Endothelial cell of coronary artery (primary cell): ENCODE results near the gene XPO5. TPM values are rescaled to one million over a fixed set of nuclear protein-coding genes. Genes with fewer than 3 reads are reported as not detected.

Experiments used
- total RNA-seq: library from RNA; depleted of rRNA; stranded (reverse); fragments of >200 nt; gene quantifications from 2 replicates; pipeline ENCODE4 v1.2.3, GENCODE V29; 2014

The XPO5 gene
- 25.6 and 30.2 TPM in 2 replicates for total RNA-seq

GRCh38 chr6:43575772-43576551 lies at the start of gene XPO5, which contains the start of gene POLH:
Gene XPO5, minus strand, starts transcription at chr6:43576038. Its CDS starts 174 bp downstream, at chr6:43575864.
Gene POLH, plus strand, starts transcription at chr6:43576185. Its CDS starts 6,135 bp downstream, at chr6:43582320.

GRCh38 chr6:43516697-43517504 lies 58.9 kb downstream of the XPO5 start, which contains the start of the genes POLR1C and YIPF3:
Gene POLR1C, plus strand, starts transcription at chr6:43517089. Its CDS starts 21 bp downstream, at chr6:43517110.
Gene YIPF3, minus strand, starts transcription at chr6:43516926. Its CDS starts 119 bp downstream, at chr6:43516807.

GRCh38 chr6:43509984-43510826 lies 65.6 kb downstream of the XPO5 start, which contains the start of gene LRRC73:
Gene LRRC73, minus strand, starts transcription at chr6:43510346. Its CDS starts 561 bp downstream, at chr6:43509785.

GRCh38 chr6:43477235-43478007 lies 98.4 kb downstream of the XPO5 start, which contains the start of gene TJAP1:
Gene TJAP1, plus strand, starts transcription at chr6:43477570. Its CDS starts 21,432 bp downstream, at chr6:43499002.

Other genes with a start within 250 kb of the XPO5 start
- 4.1 and 5.4 TPM in 2 replicates for gene ZNF318, start 206.4 kb downstream of the XPO5 start, total RNA-seq
- 12.7 and 22.5 TPM in 2 replicates for gene ABCC10, start 148.5 kb downstream of the XPO5 start, total RNA-seq
- gene DLK2, start 120.5 kb downstream of the XPO5 start, total RNA-seq: 0.09 and 0.28 TPM in 2 replicates
- gene TJAP1, start 98.5 kb downstream of the XPO5 start, total RNA-seq: 8.5 and 10.7 TPM in 2 replicates
- 0.18 and 0.19 TPM in 2 replicates for gene LRRC73, start 65.7 kb downstream of the XPO5 start, total RNA-seq
- gene YIPF3, start 59.1 kb downstream of the XPO5 start, total RNA-seq: 97.6 and 107 TPM in 2 replicates
- gene POLR1C, start 58.9 kb downstream of the XPO5 start, total RNA-seq: 35.0 and 42.1 TPM in 2 replicates
- 18.8 and 24.4 TPM in 2 replicates for gene POLH, start 147 bp upstream of the XPO5 start, total RNA-seq
- gene GTPBP2, start 53.2 kb upstream of the XPO5 start, total RNA-seq: 34.1 and 51.3 TPM in 2 replicates
- gene MAD2L1BP, start 59.8 kb upstream of the XPO5 start, total RNA-seq: 19.1 and 23.6 TPM in 2 replicates
- gene RSPH9, start 69.0 kb upstream of the XPO5 start, total RNA-seq: 0.09 and 0.19 TPM in 2 replicates
- gene MRPS18A, start 111.8 kb upstream of the XPO5 start, total RNA-seq: 41.4 and 50.3 TPM in 2 replicates
- gene VEGFA, start 194.2 kb upstream of the XPO5 start, total RNA-seq: 14.5 and 108 TPM in 2 replicates